H1 (cell line): ENCODE measurements around the gene KCNC4. TPM values are rescaled to one million over a fixed set of nuclear protein-coding genes. Genes with fewer than 3 reads are reported as not detected.

Experiments
- CTCF ChIA-PET: fragments of 300-600 bp; sonication (Branson Sonifier 250); formaldehyde crosslinking; loops from one replicate; lab custom pipeline; 2021; ENCODE audit not compliant: partially characterized antibody; lab: Charles Lee
- POLR2A ChIA-PET: fragments of 300-600 bp; sonication (Branson Sonifier 250); formaldehyde crosslinking; loops from one replicate; lab custom pipeline; 2021; ENCODE audit warnings: inconsistent platforms; ENCODE audit not compliant: partially characterized antibody; lab: Charles Lee
- DNase-seq, 2 experiments: peaks; one replicate each; pipeline versions ENCODE4 v3.0.0 to v3.0.0-alpha.2; 2010 to 2022; ENCODE audit warnings: low spot score in 2 of 2, low read depth in 1 of 2, mixed read lengths in 1 of 2
- FAIRE-seq: peaks from 2 replicates; lab custom pipeline; 2011; peaks lifted over from hg19 to GRCh38; lab: Jason Lieb, UNC
- H2AFZ ChIP-seq: 2 replicates; pipeline ENCODE4 v1.8.1; 2012; ENCODE audit warnings: low read length, inconsistent platforms
- H2AK5ac ChIP-seq: 2 replicates; pipeline ENCODE4 v1.6.1; 2013; ENCODE audit warnings: low read depth, low read length
- H2BK120ac ChIP-seq: replicated peaks from 2 replicates; pipeline ENCODE3; 2013; ENCODE audit warnings: low read depth, low read length, inconsistent platforms
- H2BK12ac ChIP-seq: 2 replicates; pipeline ENCODE4 v1.6.1; 2013; ENCODE audit warnings: low read depth, low read length
- H2BK15ac ChIP-seq: 2 replicates; pipeline ENCODE4 v1.6.1; 2013; ENCODE audit warnings: low read length
- H2BK20ac ChIP-seq: 2 replicates; pipeline ENCODE4 v1.6.1; 2013; ENCODE audit warnings: low read length
- H2BK5ac ChIP-seq: 2 replicates; pipeline ENCODE4 v1.6.1; 2013; ENCODE audit warnings: low read depth, low read length
- H3K14ac ChIP-seq: 2 replicates; pipeline ENCODE4 v1.6.1; 2013; ENCODE audit warnings: inconsistent platforms; ENCODE audit not compliant: insufficient read length
- H3K18ac ChIP-seq: 2 replicates; pipeline ENCODE4 v1.6.1; 2013; ENCODE audit warnings: low read length; ENCODE audit errors: extremely low read depth
- H3K23ac ChIP-seq: 2 replicates; pipeline ENCODE4 v1.6.1; 2013; ENCODE audit warnings: inconsistent platforms; ENCODE audit not compliant: insufficient read length
- H3K23me2 ChIP-seq: 2 replicates; pipeline ENCODE4 v1.6.1; 2013; ENCODE audit warnings: low read depth, low read length
- H3K27ac ChIP-seq: 2 replicates; pipeline ENCODE4 v1.6.1; 2011; ENCODE audit warnings: low read depth, low read length, inconsistent platforms
- H3K27me3 ChIP-seq, 4 experiments: replicated peaks in 1 of 4; 1 replicate in 1 of 4; 2 replicates in 3 of 4; pipeline versions ENCODE4 v1.6.1 to v1.8.1; 2011 to 2013; ENCODE audit warnings: low read length in 3 of 4, mild to moderate bottlenecking in 3 of 4, inconsistent platforms in 2 of 4, mixed read lengths in 2 of 4, moderate library complexity in 1 of 4; ENCODE audit not compliant: control insufficient read depth in 3 of 4, insufficient read depth in 3 of 4; ENCODE audit errors: extremely low read depth in 1 of 4
- H3K36me3 ChIP-seq, 4 experiments: 2 replicates each; pipeline versions ENCODE4 v1.6.1 to v1.8.1; 2011 to 2013; ENCODE audit warnings: mild to moderate bottlenecking in 4 of 4, low read length in 3 of 4, moderate library complexity in 2 of 4, control low read depth in 1 of 4, inconsistent platforms in 1 of 4; ENCODE audit not compliant: insufficient read depth in 4 of 4, control insufficient read depth in 2 of 4
- H3K4ac ChIP-seq: replicated peaks from 2 replicates; pipeline ENCODE3; 2013; ENCODE audit warnings: low read length, low read depth, mixed read lengths, inconsistent platforms; ENCODE audit not compliant: insufficient read length
- H3K4me1 ChIP-seq, 4 experiments: replicated peaks in 1 of 4; 1 replicate in 1 of 4; 2 replicates in 3 of 4; pipeline versions ENCODE4 v1.6.1 to v1.8.1; 2011 to 2013; ENCODE audit warnings: low read length in 3 of 4, inconsistent platforms in 2 of 4, mixed read lengths in 1 of 4; ENCODE audit not compliant: insufficient read depth in 4 of 4, control insufficient read depth in 3 of 4
- H3K4me2 ChIP-seq, 2 experiments: 2 replicates each; pipeline versions ENCODE4 v1.6.1 to v1.8.1; 2011 to 2013; ENCODE audit warnings: low read depth in 2 of 2, low read length in 2 of 2, control low read depth in 1 of 2, inconsistent platforms in 1 of 2, mild to moderate bottlenecking in 1 of 2; ENCODE audit not compliant: insufficient read depth in 1 of 2
- H3K4me3 ChIP-seq, 4 experiments: fragments of 200-600, 300-600 bp in 1 of 4; sonication (generic), shearing (Covaris generic), sonication (Bioruptor Twin) in 1 of 4; 2 replicates each; pipeline versions ENCODE4 v1.5.1 to v1.8.1; 2011 to 2016; ENCODE audit warnings: low read length in 4 of 4, low read depth in 3 of 4, control low read depth in 2 of 4, inconsistent platforms in 2 of 4, mild to moderate bottlenecking in 2 of 4, mixed read lengths in 1 of 4, moderate library complexity in 1 of 4; ENCODE audit not compliant: insufficient read depth in 2 of 4; ENCODE audit errors: extremely low read depth in 1 of 4
- H3K56ac ChIP-seq: replicated peaks from 2 replicates; pipeline ENCODE3; 2013; ENCODE audit warnings: low read depth, mild to moderate bottlenecking, mixed read lengths, low read length, inconsistent platforms; ENCODE audit not compliant: insufficient read length
- H3K79me1 ChIP-seq: 2 replicates; pipeline ENCODE4 v1.6.1; 2013; ENCODE audit warnings: low read depth, low read length, control low read depth
- H3K79me2 ChIP-seq, 2 experiments: 2 replicates each; pipeline versions ENCODE4 v1.6.1 to v1.8.1; 2012 to 2013; ENCODE audit warnings: low read length in 2 of 2, mild to moderate bottlenecking in 2 of 2, inconsistent platforms in 1 of 2; ENCODE audit not compliant: insufficient read depth in 2 of 2, control insufficient read depth in 1 of 2
- H3K9ac ChIP-seq, 4 experiments: replicated peaks in 1 of 4; 1 replicate in 1 of 4; 2 replicates in 3 of 4; pipeline versions ENCODE4 v1.6.1 to v1.8.1; 2011 to 2013; ENCODE audit warnings: low read depth in 3 of 4, low read length in 3 of 4, control low read depth in 2 of 4, mild to moderate bottlenecking in 2 of 4, moderate library complexity in 2 of 4, inconsistent platforms in 1 of 4; ENCODE audit errors: extremely low read depth in 1 of 4
- H3K9me3 ChIP-seq, 2 experiments: 2 replicates each; pipeline versions ENCODE4 v1.6.1 to v1.8.1; 2012 to 2013; ENCODE audit warnings: mild to moderate bottlenecking in 2 of 2, moderate library complexity in 2 of 2, control low read depth in 1 of 2, inconsistent platforms in 1 of 2, low read depth in 1 of 2, low read length in 1 of 2, mixed read lengths in 1 of 2; ENCODE audit not compliant: insufficient read depth in 2 of 2
- H4K20me1 ChIP-seq, 2 experiments: replicated peaks in 1 of 2; 2 replicates each; pipeline versions ENCODE3 to v1.8.1; 2011 to 2013; ENCODE audit warnings: inconsistent platforms in 2 of 2, low read length in 2 of 2, mild to moderate bottlenecking in 1 of 2; ENCODE audit not compliant: insufficient read depth in 2 of 2, control insufficient read depth in 1 of 2
- H4K5ac ChIP-seq: 2 replicates; pipeline ENCODE4 v1.6.1; 2013; ENCODE audit warnings: low read length, low read depth, mixed read lengths, inconsistent platforms; ENCODE audit not compliant: insufficient read length
- H4K8ac ChIP-seq: 2 replicates; pipeline ENCODE4 v1.8.0; 2013; ENCODE audit warnings: mild to moderate bottlenecking, moderate library complexity, low read length, inconsistent platforms; ENCODE audit not compliant: insufficient read depth; ENCODE audit errors: extremely low read depth
- H4K91ac ChIP-seq: replicated peaks from 2 replicates; pipeline ENCODE3; 2013; ENCODE audit warnings: low read length, mixed read lengths, inconsistent platforms; ENCODE audit not compliant: insufficient read length
- BACH1 ChIP-seq: IDR thresholded peaks from 2 replicates; pipeline ENCODE4 v1.6.1; 2012; ENCODE audit warnings: low read length, improper control_type of control experiment
- EZH2 ChIP-seq: fragments of 200-600 bp; sonication (generic); IDR thresholded peaks from 2 replicates; pipeline ENCODE4 v1.7.1; 2012; ENCODE audit warnings: low read depth, mild to moderate bottlenecking, moderate library complexity, low read length, inconsistent platforms; ENCODE audit not compliant: severe bottlenecking
- GTF2F1 ChIP-seq: IDR thresholded peaks from 2 replicates; pipeline ENCODE4 v1.6.1; 2012; ENCODE audit warnings: low read depth, low read length, improper control_type of control experiment, borderline replicate concordance
- NANOG ChIP-seq: IDR thresholded peaks from 2 replicates; pipeline ENCODE4 v1.6.1; 2011; ENCODE audit warnings: low read length, low read depth, mild to moderate bottlenecking, inconsistent platforms; ENCODE audit not compliant: insufficient read depth, poor library complexity, severe bottlenecking
- RBBP5 ChIP-seq: IDR thresholded peaks from 2 replicates; pipeline ENCODE4 v1.7.1; 2012; ENCODE audit warnings: low read depth, mild to moderate bottlenecking, inconsistent platforms, low read length, moderate library complexity, borderline replicate concordance
- RXRA ChIP-seq: IDR thresholded peaks from 2 replicates; pipeline ENCODE4 v1.6.1; 2011; ENCODE audit warnings: low read depth, mild to moderate bottlenecking, low read length, moderate library complexity; ENCODE audit not compliant: insufficient read depth
- SAP30 ChIP-seq: fragments of 300-600 bp; sonication (generic); IDR thresholded peaks from 2 replicates; pipeline ENCODE4 v1.7.1; 2012; ENCODE audit warnings: low read length, moderate library complexity, mild to moderate bottlenecking, inconsistent platforms; ENCODE audit not compliant: insufficient read depth, insufficient replicate concordance
- SP2 ChIP-seq: IDR thresholded peaks from 2 replicates; pipeline ENCODE4 v1.6.1; 2012; ENCODE audit warnings: mild to moderate bottlenecking, low read length, inconsistent platforms
- SP4 ChIP-seq: IDR thresholded peaks from 2 replicates; pipeline ENCODE4 v1.6.1; 2012; ENCODE audit warnings: low read length, inconsistent platforms
- WGBS, 2 experiments: shearing (Covaris generic) in 1 of 2; methylation state at CpG; one replicate each; pipeline versions ENCODE4 v1.1.6 to v1.1.7; 2013 to 2015; ENCODE audit warnings: low lambda C conversion rate in 2 of 2, mixed read lengths in 2 of 2, inconsistent platforms in 1 of 2, low coverage in 1 of 2, missing lambda C conversion rate in 1 of 2; ENCODE audit not compliant: insufficient replicate concordance in 2 of 2, insufficient coverage in 1 of 2, insufficient read length in 1 of 2; ENCODE audit errors: extremely low coverage in 1 of 2, missing lambda C conversion rate in 1 of 2; 5-methylcytosine and 5-hydroxymethylcytosine counted together
- polyA plus RNA-seq, 7 experiments: library from polyadenylated mRNA; depleted of rRNA in 3 of 7; stranded (reverse) in 5 of 7; unstranded in 2 of 7; fragments of >200 nt in 5 of 7; fragments of 200-250 nt in 2 of 7; gene quantifications; 1 replicate in 5 of 7; 2 replicates in 1 of 7; 4 replicates in 1 of 7; pipeline versions ENCODE4 v1.2.1 to v1.2.3, GENCODE V29; 2011 to 2013; ENCODE audit warnings: missing spikeins in 2 of 7, mixed read lengths in 2 of 7
- total RNA-seq: library from RNA; stranded (reverse); fragmentation: NEBNext Ultra II Directional; extraction: Animal tissue kit (Norgen Biotek cat#: 25700); gene quantifications from 2 replicates; pipeline ENCODE4 v1.2.1, GENCODE V29; 2021

Gene KCNC4
- total and polyA plus RNA-seq, 2 of the 8 experiments (the other 6 are each of a cell fraction or from before 2014, with no cell fraction given) = 8.1 to 11.2 TPM

GRCh38 chr1:110212169-110213142 is 2.3 kb downstream of the KCNC4 start:
- H3K23ac ChIP-seq = no peak overlapping the region
- CTCF ChIA-PET = interaction anchor here (0.7 to 19.1 kb wide), 16 partner anchors 9 to 814 kb away, joined by 3 to 1001 read pairs (median 4); partner anchors contain the start of gene RBM15
- H3K79me2 ChIP-seq = no peaks in the 10 kb centered on the region
- peak in 1 of 2 experiments; percentile 57 for DNase-seq
- H2BK20ac ChIP-seq = no peak overlapping the region
- H2BK5ac ChIP-seq = no peak overlapping the region; the same call in 1 of the 2 replicates
- H4K5ac ChIP-seq = no peak overlapping the region
- H2AK5ac ChIP-seq = no peak overlapping the region; the same call in 1 of the 2 replicates
- no peak for TF ChIP-seq GTF2F1
- TF ChIP-seq RBBP5 = no peak
- no peak for TF ChIP-seq SP4
- no peak for TF ChIP-seq SP2
- TF ChIP-seq SAP30 = no peak
- TF ChIP-seq NANOG = no peak
- no peak for TF ChIP-seq BACH1
- no peak for TF ChIP-seq RXRA
- peak; percentile 4 for TF ChIP-seq EZH2
- TF ChIP-seq, all 59 proteins: peak for 1
- Histone ChIP-seq H3K18ac (peak overlapping the region; percentile 73; the same call in 1 of the 2 replicates), H2BK12ac (peak overlapping the region; percentile 40; the same call in 1 of the 2 replicates), H3K14ac (no peak overlapping the region), H3K23me2 (peaks cover 20% of the 10 kb centered on the region; the same call in 1 of the 2 replicates), H3K79me1 (no peaks in the 10 kb centered on the region), H3K56ac (no peak overlapping the region), H3K4me1 (peaks cover 7 to 23% (median 20%) of the 10 kb centered on the region in 4 experiments), H2BK15ac (peak overlapping the region; percentile 81; the same call in 1 of the 2 replicates), H2AFZ (no peak overlapping the region), H3K27me3 (peaks cover 5 to 22% (median 21%) of the 10 kb centered on the region in 4 experiments), H3K4ac (no peak overlapping the region), H4K20me1 (peaks cover 0 to 10% of the 10 kb centered on the region in 2 experiments), H2BK120ac (no peak overlapping the region), H3K36me3 (no peaks in the 10 kb centered on the region), H4K91ac (peak overlapping the region; percentile 25), H3K27ac (no peak overlapping the region), H3K4me2 (peak overlapping the region; percentile 72 to 98), H3K9ac (no peak overlapping the region; a peak in 1 of 7 replicates), H3K9me3 (no peaks in the 10 kb centered on the region), H4K8ac (no peak overlapping the region), H3K4me3 (peak overlapping the region; percentile 41 to 78 (median 56); a peak in 7 of 8 replicates)
- POLR2A ChIA-PET = interaction anchor here (0.6 to 2.9 kb wide), 4 partner anchors 12 to 128 kb away, joined by 3 to 13 read pairs (median 5); partner anchors contain the start of gene RBM15
- no peak for FAIRE-seq
- WGBS, 2 experiments = 35% methylated on average over 15 of the region's 20 CpGs; no CpG with 5 or more reads in 1 of the 2 experiments
